Suppressor macrophage treated with lipopolysaccharide for 1 hour (primary cell): Measurements from ENCODE around the gene TMED8.
A peak's percentile ranks its signal among the peaks of the same experiment; 100 is the strongest.
"Not testable (repeated sequence)": the region's sequence is repeated elsewhere in the genome, so short reads cannot be mapped to it uniquely, and the experiment has no call there.

Experiments
- DNase-seq, 3 donors: peaks; one replicate each; pipeline ENCODE4 v3.0.0-alpha.2; 2020 to 2022

TMED8 gene

DNA sequence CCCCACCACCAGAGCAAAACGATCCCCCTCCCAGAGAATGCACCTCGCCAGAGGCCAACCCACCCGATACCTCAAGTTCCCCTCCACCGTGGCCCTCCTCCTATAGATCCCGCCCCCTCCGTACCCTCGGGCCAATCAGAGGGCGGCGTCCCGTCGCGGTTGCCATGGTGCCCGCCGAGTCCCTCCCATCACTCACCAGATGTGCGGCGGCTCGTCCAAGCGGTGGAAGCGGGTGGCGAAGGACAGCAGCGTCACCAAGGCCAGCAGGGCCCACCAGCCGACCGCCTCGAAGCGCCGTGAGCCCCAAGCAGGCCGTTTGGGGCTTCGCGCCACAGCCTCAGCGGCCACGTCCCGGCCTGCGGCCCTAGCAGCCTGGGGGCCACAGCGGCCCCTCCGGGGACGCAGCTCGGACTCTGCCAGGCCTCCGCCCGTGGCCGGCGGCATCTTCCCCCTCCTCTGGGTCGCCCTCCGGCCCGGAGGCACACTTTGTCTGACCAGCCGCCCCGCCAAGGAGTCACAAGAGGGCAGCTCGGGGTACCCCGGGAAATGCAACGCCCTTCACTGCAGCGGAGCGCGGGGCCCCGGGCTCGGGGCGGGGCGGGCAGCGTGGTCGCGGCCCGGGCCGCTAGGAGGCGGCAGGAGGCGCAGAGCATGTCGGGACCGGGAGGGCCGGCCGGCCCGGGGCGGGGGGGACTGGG, 56.5 kb downstream of the TMED8 start, which contains the start of gene POMT2:
Gene POMT2 (minus strand): TSS at position 646 of the 698 bp plus-strand sequence. CDS start 202 bp downstream, at position 444.
- DNase-seq: peak; percentile 94 to 97 (median 97)

DNA sequence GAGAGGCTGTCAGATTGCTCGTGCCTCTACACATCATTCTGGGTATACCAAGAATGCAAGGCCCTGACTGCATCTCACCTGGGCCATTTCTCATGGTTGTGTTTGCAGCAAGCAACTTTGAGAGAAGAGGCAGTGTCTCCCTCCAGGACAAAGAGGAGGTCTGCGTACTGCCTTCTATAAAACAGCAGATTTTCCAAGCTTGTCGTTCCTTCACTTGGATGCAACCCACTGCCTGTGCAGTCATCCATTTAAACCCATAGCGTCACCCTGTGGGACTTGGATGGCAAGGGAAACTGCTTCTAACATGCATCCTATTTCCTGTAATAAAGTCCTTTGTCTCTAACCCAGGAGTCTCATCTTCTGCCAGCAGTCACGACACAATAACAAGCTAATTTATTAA, 57.5 kb downstream of the TMED8 start:
- DNase-seq: no peak

DNA sequence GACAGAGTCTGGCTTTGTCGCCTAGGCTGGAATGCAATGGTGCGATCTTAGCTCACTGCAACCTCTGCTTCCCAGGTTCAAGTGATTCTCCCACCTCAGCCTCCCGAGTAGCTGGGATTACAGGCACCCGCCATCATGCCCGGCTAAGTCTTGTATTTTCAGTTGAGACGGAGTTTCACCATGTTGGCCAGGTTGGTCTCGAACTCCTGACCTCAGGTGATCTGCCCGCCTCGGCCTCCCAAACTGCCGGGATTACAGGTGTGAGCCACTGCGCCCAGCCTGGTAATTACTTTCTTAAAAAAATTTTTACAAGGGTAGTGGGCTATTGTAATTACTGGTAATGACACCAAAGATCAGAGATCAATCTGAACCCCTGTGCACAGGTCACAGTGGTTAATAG, 58.1 kb downstream of the TMED8 start:
- DNase-seq: not testable (repeated sequence)

DNA sequence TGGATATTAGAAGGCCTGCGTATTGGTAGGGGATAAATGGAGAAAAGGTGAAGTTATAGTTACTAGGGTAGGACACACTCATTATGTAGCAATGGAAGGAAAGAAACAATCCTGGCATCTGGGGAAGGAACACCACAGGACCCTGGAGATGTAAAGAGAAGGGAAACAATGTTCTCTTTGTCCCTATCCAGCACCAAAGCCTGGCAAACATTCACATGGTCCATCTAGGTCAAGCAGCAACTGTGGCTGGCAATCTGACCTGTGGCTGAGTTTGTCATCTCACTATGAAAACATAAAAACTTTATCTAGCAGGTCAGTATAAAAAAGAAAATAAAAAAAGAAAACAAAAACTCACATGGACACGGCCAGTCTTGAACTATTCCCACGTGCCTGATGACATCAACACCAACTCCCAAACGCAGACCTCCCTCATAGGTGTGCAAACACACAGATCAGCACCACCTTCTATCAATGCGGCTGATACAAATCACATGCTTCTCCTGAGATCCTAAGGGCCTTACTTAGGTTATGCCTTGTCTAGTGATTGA, 58.8 kb downstream of the TMED8 start:
- DNase-seq: no peak

DNA sequence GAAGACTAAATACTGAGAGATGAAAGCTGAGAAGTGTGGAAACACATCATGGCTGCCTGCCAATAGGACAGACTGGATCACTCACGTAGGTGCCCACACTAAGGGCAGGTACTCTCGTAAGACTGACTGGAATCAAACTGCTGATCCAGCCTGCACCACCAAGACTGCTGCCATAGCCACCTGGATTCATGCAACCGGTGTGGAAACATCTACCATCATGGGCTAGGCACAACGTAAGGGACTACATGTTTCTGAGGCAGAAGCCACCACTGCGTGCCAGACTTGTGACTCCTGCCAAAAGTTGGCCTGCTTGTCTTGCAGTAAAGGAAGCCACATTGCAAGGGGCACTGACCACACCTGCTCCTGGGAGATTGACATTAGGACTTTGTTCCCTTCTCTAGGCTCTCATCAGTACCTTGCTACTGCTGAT, 60.0 kb downstream of the TMED8 start:
- DNase-seq: no peak

DNA sequence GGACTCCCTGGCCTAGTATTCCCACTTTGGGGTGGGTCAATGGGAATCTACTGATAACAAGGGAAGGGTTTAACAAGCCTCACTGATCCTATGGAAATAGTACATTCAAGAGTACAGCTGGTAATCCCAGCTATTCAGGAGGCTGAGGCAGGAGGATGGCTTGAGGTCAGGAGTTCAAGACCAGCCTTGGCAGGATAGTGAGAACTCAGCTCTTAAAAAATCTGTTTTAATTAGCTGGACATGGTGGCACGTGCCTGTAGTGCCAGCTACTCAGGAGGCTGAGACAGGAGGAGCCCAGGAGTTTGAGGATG, 60.7 kb downstream of the TMED8 start:
- DNase-seq: no peak

DNA sequence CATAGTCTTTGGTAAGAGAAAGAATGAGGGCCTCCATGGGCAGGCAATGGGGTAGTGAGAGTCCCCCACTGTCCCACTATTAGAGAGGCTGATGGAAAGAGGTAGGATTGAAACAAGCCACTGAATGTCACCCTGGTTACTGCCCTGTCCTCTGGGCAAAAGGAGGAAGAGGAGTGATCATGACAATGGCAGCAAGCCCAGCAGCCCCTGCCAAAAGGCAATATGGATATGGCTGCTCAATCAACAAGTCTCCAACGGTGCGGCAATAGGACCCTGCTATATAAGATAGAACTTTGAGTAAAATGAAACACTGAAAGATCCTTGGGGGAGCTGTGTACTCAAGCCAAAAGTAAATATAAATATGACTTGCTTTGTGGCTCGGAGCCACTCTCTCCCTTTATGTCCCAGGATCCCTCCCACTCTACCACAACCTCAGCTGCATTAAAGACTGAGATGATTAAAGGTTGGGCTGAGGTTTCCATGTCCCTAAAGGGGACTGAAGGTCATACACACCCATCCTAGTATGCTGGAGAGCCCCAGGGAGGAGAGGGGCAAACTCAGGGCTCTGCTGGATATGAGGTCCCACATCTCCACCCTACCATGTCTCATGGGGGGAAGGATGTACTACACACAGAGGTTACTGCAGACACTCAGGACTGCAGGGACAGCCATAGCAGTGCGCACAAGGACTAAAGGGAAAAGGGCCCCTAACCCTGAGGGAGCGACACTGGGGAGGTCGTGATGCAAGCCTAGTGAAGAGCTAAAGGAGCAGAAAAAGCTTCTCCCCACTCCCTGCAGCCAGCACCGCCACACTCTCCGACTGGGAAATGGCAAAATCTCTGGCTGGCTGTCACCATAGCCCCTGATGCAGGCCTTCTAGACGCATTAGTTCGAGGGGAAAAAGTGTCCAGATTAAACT, 62.1 kb downstream of the TMED8 start:
- no peak for DNase-seq

DNA sequence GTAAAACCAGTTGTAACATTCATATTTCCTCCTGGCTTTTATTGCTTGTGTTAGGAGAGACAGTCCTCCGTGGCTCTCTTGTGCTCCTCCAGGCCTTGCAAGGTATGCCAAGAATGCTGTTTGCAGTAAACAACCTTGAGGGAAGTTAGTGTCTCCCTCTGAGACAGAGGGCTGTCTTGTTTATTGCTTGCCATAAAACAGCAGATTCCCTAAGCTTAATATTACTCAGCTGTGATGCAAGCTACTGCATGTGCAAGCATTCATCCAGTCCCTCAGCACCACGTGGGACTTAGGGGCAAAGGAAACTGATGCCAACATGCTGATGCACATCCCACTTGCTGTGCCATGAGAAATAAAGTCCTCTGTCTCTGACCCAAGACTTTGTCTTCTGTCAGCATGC, 62.9 kb downstream of the TMED8 start:
- DNase-seq: peak; percentile 56 to 63 (median 56)

DNA sequence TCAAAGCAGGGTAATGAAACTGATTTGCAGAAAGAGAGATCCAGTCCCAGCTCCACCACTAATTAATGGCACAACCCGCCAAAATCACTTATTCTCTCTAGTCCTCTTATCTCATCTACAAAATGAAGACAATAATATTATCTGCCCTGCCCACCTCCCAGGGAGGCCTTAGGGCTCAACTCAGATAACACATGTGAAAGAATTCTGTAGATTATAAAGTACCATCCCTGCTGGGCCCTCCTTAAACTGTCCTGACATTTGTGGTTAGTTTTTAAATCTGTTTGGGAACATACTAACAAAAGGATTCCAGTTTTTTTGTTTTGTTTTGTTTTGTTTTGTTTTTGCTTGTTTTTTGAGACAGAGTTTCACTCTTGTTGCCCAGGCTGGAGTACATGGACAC, 63.5 kb downstream of the TMED8 start:
- DNase-seq: no peak

DNA sequence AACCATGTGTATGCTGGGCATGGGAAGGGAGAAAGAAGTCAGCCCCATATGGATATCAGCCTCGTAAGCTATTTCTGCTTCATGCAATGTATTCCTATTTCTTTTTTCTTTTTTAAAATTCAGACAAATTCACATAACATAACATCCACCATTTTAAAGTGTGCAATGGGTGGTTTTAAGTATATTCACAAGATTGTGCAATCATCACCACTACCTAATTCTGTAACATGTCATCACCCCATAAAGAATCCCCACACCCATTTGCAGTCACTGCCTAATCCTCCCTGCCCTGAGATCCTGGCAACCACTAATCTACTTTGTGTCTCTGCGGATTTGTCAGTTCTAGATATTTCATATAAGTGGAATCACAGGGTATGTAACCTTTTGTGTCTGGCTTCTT, 65.7 kb downstream of the TMED8 start:
- peak; percentile 22 to 60 (median 57) for DNase-seq

DNA sequence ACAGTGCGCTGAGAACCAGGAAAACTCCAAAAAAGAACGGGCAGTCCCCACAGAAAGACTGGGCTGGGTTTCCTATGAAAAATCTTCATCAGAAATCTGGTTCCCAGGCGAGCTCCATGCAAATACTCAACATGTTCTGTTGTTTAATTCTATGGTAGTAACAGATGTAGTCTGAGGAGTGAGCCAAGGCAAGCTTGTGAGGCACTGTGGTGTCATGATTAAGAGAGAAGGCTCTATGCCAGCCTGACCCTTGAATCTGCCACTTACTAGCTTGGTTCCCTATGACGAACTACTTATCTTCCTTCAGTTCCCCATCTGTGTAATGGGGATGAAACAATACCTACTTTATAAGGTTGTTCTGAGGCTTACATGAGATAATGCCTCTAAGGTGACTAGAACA, 66.9 kb downstream of the TMED8 start:
- DNase-seq: no peak

DNA sequence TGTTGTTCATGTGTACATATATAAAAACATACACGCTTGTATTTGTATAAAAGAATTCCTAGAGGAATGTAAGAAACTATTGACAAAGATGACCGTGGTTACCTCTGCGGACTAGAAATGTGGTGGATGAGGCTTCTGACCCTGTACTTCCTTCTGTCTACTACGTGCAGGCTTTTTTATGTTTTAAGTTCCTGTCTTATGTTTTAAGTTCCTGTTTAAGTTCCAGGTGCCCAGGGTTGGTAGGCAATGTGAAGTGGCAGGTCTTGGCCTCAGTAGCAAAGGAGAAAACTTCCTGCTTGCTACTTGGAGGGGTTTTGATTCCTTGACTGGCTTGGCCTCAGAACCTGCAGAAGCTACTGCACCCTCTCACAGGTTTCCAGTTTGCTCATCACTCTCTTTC, 67.8 kb downstream of the TMED8 start:
- no peak for DNase-seq

DNA sequence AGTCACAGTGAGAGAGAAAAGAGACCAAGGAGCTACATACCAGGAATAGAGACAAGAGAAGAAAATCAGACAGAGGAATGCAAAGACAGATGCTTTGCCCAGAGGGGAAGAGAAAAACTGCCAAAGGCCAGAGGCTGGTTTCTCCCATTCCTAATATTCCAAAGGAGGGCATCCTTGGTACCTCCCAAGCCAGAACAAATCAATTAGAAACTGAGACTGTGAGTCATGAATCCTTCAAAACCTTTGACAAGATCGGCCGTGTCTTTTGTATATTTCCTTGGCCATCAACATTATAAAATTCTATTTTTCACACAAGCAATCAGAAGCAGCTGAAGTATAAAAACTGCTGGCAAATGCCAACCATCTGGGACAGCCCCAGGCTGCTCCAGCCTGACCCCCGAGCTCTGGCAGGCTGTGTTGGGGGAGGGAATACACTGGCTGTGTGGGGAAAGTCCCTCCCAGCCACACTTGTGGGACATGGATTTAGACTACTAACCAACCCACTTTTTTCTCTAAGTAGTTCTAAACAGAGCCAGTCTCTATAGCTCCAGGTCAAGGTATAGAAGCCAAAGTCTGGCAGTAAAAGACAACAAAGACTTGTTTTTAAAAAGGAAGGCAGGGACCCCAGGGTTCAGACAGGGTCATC, 69.9 kb downstream of the TMED8 start:
- peak in 1 of 3 donors; percentile 36 for DNase-seq

DNA sequence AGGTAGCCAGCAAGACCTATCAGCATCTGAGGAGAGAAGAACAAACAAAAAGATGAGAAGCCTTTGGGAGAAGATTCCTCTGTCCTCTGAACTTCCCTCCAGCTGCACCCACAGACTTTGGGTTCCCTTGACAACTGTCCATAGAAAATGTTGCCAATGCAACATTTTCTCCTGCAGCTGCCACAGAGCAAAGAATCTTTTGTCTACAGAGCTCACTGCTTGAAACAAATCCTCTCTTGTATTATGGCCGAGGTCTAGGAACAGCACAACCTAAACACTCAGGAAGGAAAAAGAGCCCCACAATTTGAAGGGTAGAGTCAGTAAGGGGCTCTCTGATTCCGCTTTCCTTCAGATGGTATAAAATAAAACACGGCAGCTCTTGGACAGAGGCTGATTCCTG, 70.5 kb downstream of the TMED8 start:
- peak in 1 of 3 donors; percentile 25 for DNase-seq

DNA sequence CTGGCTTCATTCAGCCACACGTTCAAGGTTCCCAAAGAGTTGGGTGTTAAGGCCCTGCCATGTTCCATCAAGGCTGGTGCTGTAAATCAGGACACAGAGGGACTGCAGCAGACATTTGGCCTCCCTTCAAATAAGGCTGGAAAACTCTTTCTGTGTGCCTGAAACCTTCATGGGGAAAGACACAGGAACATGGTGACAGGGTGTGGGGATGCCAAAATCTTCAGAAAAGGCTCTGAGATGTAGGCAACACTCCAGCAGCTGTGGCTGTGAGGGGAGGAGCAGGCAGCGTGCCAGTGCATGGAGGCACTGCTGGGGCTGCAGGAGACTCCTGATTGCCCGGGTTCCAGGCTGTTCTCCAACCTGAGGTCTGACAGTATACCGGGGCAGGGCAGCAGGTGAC, 71.2 kb downstream of the TMED8 start:
- no peak for DNase-seq

DNA sequence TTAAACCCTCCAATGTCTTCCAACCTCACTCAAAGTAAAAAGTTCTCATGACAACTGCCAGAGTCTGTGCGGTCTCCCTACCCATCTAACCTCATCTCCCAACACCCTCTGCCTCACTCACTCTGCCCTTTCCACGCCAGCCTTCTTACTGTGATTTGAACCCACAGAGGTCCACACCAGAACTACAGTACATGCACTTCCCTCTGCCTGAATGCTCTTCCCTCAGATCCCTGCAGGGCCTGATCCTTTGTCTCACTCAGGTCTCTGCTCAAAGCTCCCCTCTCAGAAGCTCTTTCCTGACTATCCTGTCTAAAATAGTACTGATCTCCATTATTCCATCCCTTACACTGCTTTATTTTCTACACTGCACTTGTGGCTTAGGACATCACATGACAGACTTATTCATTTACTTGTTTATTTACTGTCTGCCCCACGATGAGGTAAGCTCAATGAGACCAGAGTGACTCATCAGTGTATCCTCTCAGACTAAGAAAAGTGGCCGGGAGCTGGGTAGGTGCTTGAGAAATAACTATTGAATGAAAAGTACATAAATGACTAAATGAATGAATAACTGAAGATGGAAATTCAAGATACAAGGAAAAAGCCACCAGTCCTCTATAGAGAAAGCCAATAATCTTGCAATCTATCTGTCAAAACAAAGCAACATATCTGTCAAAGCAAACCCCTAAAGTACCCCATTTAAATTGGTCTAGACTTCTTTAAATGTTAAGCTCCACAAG, 73.3 kb downstream of the TMED8 start:
- DNase-seq: peak; percentile 85 to 96 (median 95)

DNA sequence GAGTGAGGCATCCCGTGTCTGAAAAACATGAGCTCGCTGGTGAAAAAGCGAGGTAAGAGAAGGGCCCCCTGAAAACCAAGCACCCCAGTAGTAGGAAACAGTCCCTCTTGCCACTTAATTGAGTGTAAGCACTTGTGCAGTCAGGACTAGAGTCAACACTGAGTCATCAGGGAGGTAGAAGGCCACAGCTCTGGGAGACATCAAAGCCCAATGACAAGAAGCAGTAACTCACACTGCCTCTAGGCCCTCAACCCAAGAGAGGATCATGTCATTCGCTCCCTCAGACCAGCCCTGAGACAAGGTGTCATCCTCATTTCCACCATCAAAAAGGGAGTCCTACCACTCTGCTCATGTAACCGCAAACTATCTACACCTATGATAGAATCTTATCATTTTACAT, 74.0 kb downstream of the TMED8 start:
- peak; percentile 63 to 76 (median 75) for DNase-seq

DNA sequence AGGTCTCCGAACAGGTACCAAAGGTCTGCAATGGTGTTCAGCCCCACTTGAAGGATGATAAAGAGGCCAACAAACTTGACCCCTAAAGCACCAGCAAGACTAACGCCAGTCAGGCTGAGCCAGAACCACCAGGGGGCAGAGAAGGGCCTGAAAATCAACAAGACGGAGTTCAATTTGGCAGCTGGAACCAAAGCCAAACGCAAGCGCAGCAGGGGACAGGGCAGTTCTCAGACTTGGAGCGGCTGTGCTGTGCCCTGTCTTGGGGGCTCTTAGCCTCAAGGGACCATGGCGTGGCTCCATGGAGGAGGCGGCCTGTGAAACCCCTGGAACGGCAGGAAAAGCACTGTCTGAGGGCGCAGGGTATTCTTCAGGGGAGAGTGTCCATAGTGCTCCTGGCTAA, 75.8 kb downstream of the TMED8 start:
- peak; percentile 83 to 90 (median 85) for DNase-seq

DNA sequence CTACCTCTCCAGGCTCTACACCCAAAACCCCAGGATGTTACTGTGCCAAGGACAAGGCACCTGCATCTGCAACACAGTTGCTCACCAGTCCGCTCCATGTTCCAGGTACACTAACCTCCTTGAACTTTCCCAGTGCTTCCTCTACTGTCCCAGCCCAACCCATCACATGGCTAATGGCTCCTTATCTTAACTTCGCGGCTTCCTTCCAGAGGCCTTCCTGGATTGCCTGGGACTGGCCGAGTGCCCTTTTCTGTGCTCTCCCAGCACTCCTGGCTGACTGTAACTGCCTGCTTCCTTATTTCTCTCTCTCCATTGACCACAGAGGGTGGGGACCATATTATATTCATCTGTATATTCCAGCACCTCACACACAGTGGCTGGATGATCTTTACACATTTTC, 77.1 kb downstream of the TMED8 start:
- DNase-seq: no peak

DNA sequence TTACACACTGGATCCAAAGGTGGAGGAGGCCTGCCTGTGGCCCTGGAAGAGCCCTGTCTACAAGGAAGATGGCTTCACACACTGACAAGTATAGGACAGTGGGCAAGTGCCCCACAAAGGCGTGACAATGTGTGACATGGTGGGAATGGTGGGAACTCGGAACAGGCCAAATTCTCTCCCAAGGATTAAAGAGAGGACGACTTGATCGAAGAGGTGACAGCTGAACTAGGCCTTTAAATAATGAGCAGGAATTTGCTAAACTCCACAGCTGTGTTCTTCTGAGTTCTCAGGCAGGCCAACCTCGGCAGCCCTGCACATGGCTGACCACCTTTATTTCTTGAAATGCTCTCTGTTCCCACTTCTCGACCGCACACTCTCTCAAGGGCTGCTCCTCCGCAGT, 80.0 kb downstream of the TMED8 start:
- no peak for DNase-seq

DNA sequence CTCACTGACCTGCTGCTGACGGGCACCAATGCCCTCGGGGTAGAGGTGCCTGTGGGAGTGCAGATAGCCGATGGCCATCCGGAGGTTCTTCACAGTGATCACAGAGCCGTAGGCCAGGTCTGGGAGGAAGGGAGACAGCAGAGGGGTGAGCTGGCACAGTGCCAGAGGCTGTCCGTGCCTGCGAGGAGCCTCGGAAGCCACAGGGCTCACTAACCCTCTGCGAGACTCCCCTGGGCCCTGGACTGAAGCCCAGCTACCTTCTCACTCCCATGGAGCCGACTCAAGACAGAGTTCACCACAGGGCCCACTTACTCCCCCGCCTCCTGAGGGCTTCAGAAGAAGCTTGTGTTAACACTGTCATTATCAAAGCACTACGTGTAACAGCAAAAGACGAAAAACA, 80.7 kb downstream of the TMED8 start:
- DNase-seq: no peak

DNA sequence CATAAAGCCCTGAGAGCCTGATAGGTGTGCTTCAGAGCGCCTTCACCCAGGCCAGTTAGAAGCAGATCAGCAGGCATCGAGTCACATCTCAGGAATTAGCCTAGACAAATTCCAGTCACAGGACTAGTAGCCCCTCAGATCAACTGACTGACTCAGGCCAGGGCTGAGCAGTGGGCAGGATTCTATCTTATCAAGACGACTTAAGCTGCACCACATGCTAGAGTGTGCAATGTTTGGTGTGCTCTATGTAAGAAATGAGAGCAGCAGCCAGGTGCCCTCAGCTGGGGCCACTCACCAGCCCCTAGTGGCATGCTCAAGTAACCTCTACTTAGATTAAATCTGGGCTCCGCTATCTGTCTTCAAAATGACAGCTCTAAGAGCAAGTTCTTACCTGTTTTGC, 86.2 kb downstream of the TMED8 start:
- DNase-seq: no peak

DNA sequence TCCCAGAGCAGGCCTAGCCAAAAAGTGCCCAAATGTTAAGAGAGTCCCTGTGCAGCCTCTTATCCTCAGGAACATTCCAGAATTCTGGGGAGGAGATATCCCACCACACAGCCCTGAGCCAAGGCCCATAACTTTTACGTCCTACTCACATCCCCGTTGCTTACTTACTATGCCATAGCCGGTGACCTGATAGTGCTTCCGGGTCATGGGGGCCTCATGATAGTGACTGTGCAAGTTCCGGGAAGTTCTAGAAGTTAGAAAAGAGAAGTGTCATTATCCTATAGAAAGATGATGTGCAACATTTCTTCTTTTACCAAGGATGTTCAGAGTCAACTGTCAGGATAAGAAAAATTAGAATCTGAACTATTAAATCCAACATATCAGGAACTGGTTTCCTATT, 90.3 kb downstream of the TMED8 start:
- DNase-seq: peak in 2 of 3 donors; percentile 10 to 26
